GM18861 (cell line): ENCODE data around the gene TSHZ3.

Source experiments
- ATAC-seq: cut with Tn5 transposase; IDR thresholded peaks from one replicate; pipeline ENCODE4 v1.9.1; 2021; ENCODE audit not compliant: unreplicated experiment

Gene TSHZ3

GRCh38 chr19:31339411-31339810 is 9.8 kb downstream of the TSHZ3 start:
- no peak for ATAC-seq

- no peak for ATAC-seq
Measured at GRCh38 chr19:31338069-31338776, 11.0 kb downstream of the TSHZ3 start.

- no peak for ATAC-seq
Measured at GRCh38 chr19:31337008-31337914, 12.0 kb downstream of the TSHZ3 start.

- ATAC-seq, result no peak
Measured at GRCh38 chr19:31335716-31336115, 13.5 kb downstream of the TSHZ3 start.

- ATAC-seq, result no peak
Measured at GRCh38 chr19:31334849-31335624, 14.2 kb downstream of the TSHZ3 start.

- ATAC-seq, result no peak
Measured at GRCh38 chr19:31334101-31334848, 15.0 kb downstream of the TSHZ3 start.

GRCh38 chr19:31332096-31332495 is 17.1 kb downstream of the TSHZ3 start:
- ATAC-seq, result no peak

- ATAC-seq, result no peak
Measured at GRCh38 chr19:31331536-31331935, 17.7 kb downstream of the TSHZ3 start.

- ATAC-seq, result no peak
Measured at GRCh38 chr19:31330761-31331160, 18.5 kb downstream of the TSHZ3 start.

GRCh38 chr19:31330237-31330636 is 19.0 kb downstream of the TSHZ3 start:
- no peak for ATAC-seq

GRCh38 chr19:31329819-31330218 is 19.4 kb downstream of the TSHZ3 start:
- no peak for ATAC-seq

GRCh38 chr19:31328238-31328637 is 21.0 kb downstream of the TSHZ3 start:
- ATAC-seq, result no peak

GRCh38 chr19:31326329-31327028 is 22.8 kb downstream of the TSHZ3 start:
- no peak for ATAC-seq

GRCh38 chr19:31325342-31325741 is 23.9 kb downstream of the TSHZ3 start:
- no peak for ATAC-seq

- no peak for ATAC-seq
Measured at GRCh38 chr19:31319465-31319864, 29.8 kb downstream of the TSHZ3 start.

- no peak for ATAC-seq
Measured at GRCh38 chr19:31318790-31319425, 30.3 kb downstream of the TSHZ3 start.

GRCh38 chr19:31317570-31317969 is 31.7 kb downstream of the TSHZ3 start:
- ATAC-seq, result no peak

GRCh38 chr19:31317093-31317492 is 32.1 kb downstream of the TSHZ3 start:
- ATAC-seq, result no peak

GRCh38 chr19:31316201-31316951 is 32.9 kb downstream of the TSHZ3 start:
- no peak for ATAC-seq
